ENCODE measurements around the gene CEP290.

- TF ChIP-seq TARDBP (IDR thresholded peaks at IDR 0.05; ENCODE audit: borderline replicate concordance), result no peak
- TF ChIP-seq ZBTB33 (IDR thresholded peaks at IDR 0.05), result no peak
- TF ChIP-seq CTCF (IDR thresholded peaks at IDR 0.05 in 2 of 3, conservative IDR thresholded peaks at IDR 0.05 in 1 of 3; ENCODE audit: control insufficient read depth in 2 of 3, extremely low read depth in 1 of 3, insufficient read depth in 1 of 3, low read depth in 3 of 3, low read length in 3 of 3), result no peak
- TF ChIP-seq EP300 (IDR thresholded peaks at IDR 0.05; ENCODE audit: borderline replicate concordance in 1 of 2, control insufficient read depth in 1 of 2, low read depth in 2 of 2, low read length in 2 of 2), result no peak
- TF ChIP-seq SUPT20H (IDR thresholded peaks at IDR 0.05; ENCODE audit: borderline replicate concordance, control insufficient read depth, low read depth, low read length), result no peak
- TF ChIP-seq JUND (IDR thresholded peaks at IDR 0.05; ENCODE audit: low read depth, low read length), result no peak
- TF ChIP-seq DPF2 (IDR thresholded peaks at IDR 0.05), result no peak
Measured at GRCh38 chr12:88035907-88036289, 106.0 kb downstream of the CEP290 start.

Data from GM12878 (cell line).